ENCODE measurements around the gene FAM162A. TPM values are rescaled to one million over a fixed set of nuclear protein-coding genes. Genes with fewer than 3 reads are reported as not detected.

Gene FAM162A
- total RNA-seq (182 and 209 TPM in 2 replicates), polyA plus RNA-seq (613 and 642 TPM in 2 replicates)

- H3K9me3 ChIP-seq (ENCODE audit: low read depth), result no peaks in the 10 kb centered on the region
- peak; percentile 87 to 97 for DNase-seq (ENCODE audit: low read depth in 1 of 2, low spot score in 1 of 2)
These were observed at the start of gene FAM162A for GRCh38 chr3:122383771-122384697. TSS of gene FAM162A (plus strand) at chr3:122384182. CDS start at chr3:122384266, 84 bp downstream.

GRCh38 chr3:122342803-122343202 lies 41.2 kb upstream of the FAM162A start:
- TF ChIP-seq CTCF (IDR thresholded peaks at IDR 0.05; ENCODE audit: low read depth, low read length), result no peak
- Histone ChIP-seq H3K27me3 (no peaks in the 10 kb centered on the region), H3K4me3 (no peak overlapping the region)

More at GRCh38 chr3:122383771-122384697, at the start of gene FAM162A:
- Histone ChIP-seq H3K27me3 (no peaks in the 10 kb centered on the region), H3K27ac (peak within 1 kb of the TSS; percentile 84), H3K36me3 (no peaks in the 10 kb centered on the region), H3K4me3 (peak within 1 kb of the TSS; percentile 94), H3K4me1 (ENCODE audit: low read depth) (peaks cover 28% of the 10 kb centered on the region)
- TF ChIP-seq CTCF (IDR thresholded peaks at IDR 0.05; ENCODE audit: low read depth, low read length), result peak; percentile 43

GRCh38 chr3:122343654-122344053 lies 40.3 kb upstream of the FAM162A start:
- Histone ChIP-seq H3K4me3 (no peak overlapping the region), H3K4me1 (ENCODE audit: low read depth) (no peaks in the 10 kb centered on the region), H3K27ac (no peak overlapping the region), H3K36me3 (no peaks in the 10 kb centered on the region), H3K27me3 (no peaks in the 10 kb centered on the region), H3K9me3 (ENCODE audit: low read depth) (no peaks in the 10 kb centered on the region)
- no peak for TF ChIP-seq CTCF (IDR thresholded peaks at IDR 0.05; ENCODE audit: low read depth, low read length)
- no peak for DNase-seq (ENCODE audit: low read depth in 1 of 2, low spot score in 1 of 2)

More at GRCh38 chr3:122342803-122343202, 41.2 kb upstream of the FAM162A start:
- H3K36me3 ChIP-seq, result no peaks in the 10 kb centered on the region
- no peak overlapping the region for H3K27ac ChIP-seq
- H3K4me1 ChIP-seq (ENCODE audit: low read depth), result no peaks in the 10 kb centered on the region
- no peak for DNase-seq (ENCODE audit: low read depth in 1 of 2, low spot score in 1 of 2)
- H3K9me3 ChIP-seq (ENCODE audit: low read depth), result no peaks in the 10 kb centered on the region

- H3K36me3 ChIP-seq, result no peaks in the 10 kb centered on the region
- no peaks in the 10 kb centered on the region for H3K9me3 ChIP-seq (ENCODE audit: low read depth)
- no peaks in the 10 kb centered on the region for H3K27me3 ChIP-seq
- H3K4me3 ChIP-seq, result no peak overlapping the region
- no peak overlapping the region for H3K27ac ChIP-seq
- no peaks in the 10 kb centered on the region for H3K4me1 ChIP-seq (ENCODE audit: low read depth)
- TF ChIP-seq CTCF (IDR thresholded peaks at IDR 0.05; ENCODE audit: low read depth, low read length), result no peak
- DNase-seq (ENCODE audit: low read depth in 1 of 2, low spot score in 1 of 2), result no peak
These were observed 34.8 kb upstream of the FAM162A start for GRCh38 chr3:122349171-122349570.

GRCh38 chr3:122350814-122351418 lies 33.1 kb upstream of the FAM162A start:
- DNase-seq (ENCODE audit: low read depth in 1 of 2, low spot score in 1 of 2), result peak in 1 of 2 donors; percentile 27
- Histone ChIP-seq H3K36me3 (no peaks in the 10 kb centered on the region), H3K4me3 (no peak overlapping the region), H3K9me3 (ENCODE audit: low read depth) (no peaks in the 10 kb centered on the region), H3K27me3 (no peaks in the 10 kb centered on the region), H3K4me1 (ENCODE audit: low read depth) (no peaks in the 10 kb centered on the region), H3K27ac (no peak overlapping the region)
- no peak for TF ChIP-seq CTCF (IDR thresholded peaks at IDR 0.05; ENCODE audit: low read depth, low read length)

Data from cardiac muscle cell (in vitro differentiated cells and primary cell).